Endothelial cell of umbilical vein (primary cell): Measurements from ENCODE around the gene ATP6V1F. TPM values are rescaled to one million over a fixed set of nuclear protein-coding genes. Genes with fewer than 3 reads are reported as not detected.

Experiments
- BruUV-seq: library from RNA; stranded (reverse); fragments of 400-500 nt; replicated peaks from 2 replicates; lab custom pipeline; 2021; lab: Mats Ljungman, UMichigan
- CTCF ChIA-PET: fragments of 300-600, 350-600 bp; sonication (Branson Sonifier 250); formaldehyde crosslinking; loops from one replicate; lab custom pipeline; 2021; ENCODE audit warnings: antibody characterized with exemption, inconsistent platforms; lab: Charles Lee
- POLR2A ChIA-PET: fragments of 300-600, 350-600 bp; sonication (Branson Sonifier 250); formaldehyde crosslinking; loops from one replicate; lab custom pipeline; 2021; ENCODE audit warnings: antibody characterized with exemption, inconsistent platforms; lab: Charles Lee
- DNase-seq: peaks from one replicate; pipeline ENCODE4 v3.0.0-alpha.2; 2011; ENCODE audit warnings: low read depth, low spot score
- FAIRE-seq: peaks from 2 replicates; lab custom pipeline; 2011; peaks lifted over from hg19 to GRCh38; lab: Jason Lieb, UNC
- H2AFZ ChIP-seq: 2 replicates; pipeline ENCODE4 v1.6.0; 2012; ENCODE audit warnings: low read depth, low read length, control low read depth, inconsistent platforms
- H3K27ac ChIP-seq: 2 replicates; pipeline ENCODE4 v1.5.1; 2011; ENCODE audit warnings: low read depth, mild to moderate bottlenecking, control low read depth, low read length, moderate library complexity; ENCODE audit not compliant: insufficient read depth
- H3K27me3 ChIP-seq, 2 experiments: 2 replicates each; pipeline versions ENCODE4 v1.6.0 to v1.6.1; 2011; ENCODE audit warnings: low read length in 2 of 2, mixed read lengths in 1 of 2; ENCODE audit not compliant: control insufficient read depth in 2 of 2, insufficient read depth in 2 of 2
- H3K36me3 ChIP-seq, 2 experiments: 2 replicates in 1 of 2; 3 replicates in 1 of 2; pipeline ENCODE4 v1.5.1; 2011; ENCODE audit warnings: low read length in 2 of 2, mild to moderate bottlenecking in 1 of 2, moderate library complexity in 1 of 2; ENCODE audit not compliant: control insufficient read depth in 2 of 2, insufficient read depth in 2 of 2; ENCODE audit errors: extremely low read depth in 1 of 2
- H3K4me1 ChIP-seq: 3 replicates; pipeline ENCODE4 v1.5.1; 2011; ENCODE audit warnings: mild to moderate bottlenecking, low read length; ENCODE audit not compliant: control insufficient read depth, insufficient read depth; ENCODE audit errors: extremely low read depth
- H3K4me2 ChIP-seq: 2 replicates; pipeline ENCODE4 v1.6.1; 2011; ENCODE audit warnings: low read length, control low read depth, mixed read lengths; ENCODE audit not compliant: insufficient read depth
- H3K4me3 ChIP-seq, 3 experiments: fragments of 200-600 bp in 1 of 3; sonication (generic), shearing (Covaris generic) in 1 of 3; replicated peaks in 1 of 3; 2 replicates each; pipeline ENCODE4 v1.5.1; 2011 to 2016; ENCODE audit warnings: control low read depth in 3 of 3, low read length in 3 of 3, mild to moderate bottlenecking in 2 of 3, inconsistent platforms in 1 of 3, low read depth in 1 of 3, moderate library complexity in 1 of 3; ENCODE audit not compliant: insufficient read depth in 1 of 3
- H3K79me2 ChIP-seq: 2 replicates; pipeline ENCODE4 v1.6.0; 2012; ENCODE audit warnings: low read length, inconsistent platforms; ENCODE audit not compliant: control insufficient read depth, insufficient read depth
- H3K9ac ChIP-seq: replicated peaks from 2 replicates; pipeline ENCODE3; 2011; ENCODE audit warnings: low read length, control low read depth; ENCODE audit not compliant: insufficient read depth; ENCODE audit errors: extremely low read depth
- H3K9me1 ChIP-seq: replicated peaks from 3 replicates; pipeline ENCODE4 v1.6.0; 2011; ENCODE audit warnings: mild to moderate bottlenecking, low read length; ENCODE audit not compliant: control insufficient read depth, insufficient read depth; ENCODE audit errors: extremely low read depth
- H3K9me3 ChIP-seq: replicated peaks from 2 replicates; pipeline ENCODE4 v1.5.1; 2012; ENCODE audit warnings: low read length, inconsistent platforms; ENCODE audit not compliant: control insufficient read depth, insufficient read depth
- H4K20me1 ChIP-seq: replicated peaks from 2 replicates; pipeline ENCODE3; 2011; ENCODE audit warnings: mild to moderate bottlenecking, low read length; ENCODE audit not compliant: control insufficient read depth, insufficient read depth; ENCODE audit errors: extremely low read depth
- CTCF ChIP-seq, 2 donors: IDR thresholded peaks; 1 replicate in 1 of 2; 2 replicates in 1 of 2; pipeline ENCODE4 v1.5.1; 2011; ENCODE audit warnings: low read length in 2 of 2, mild to moderate bottlenecking in 2 of 2, moderate library complexity in 2 of 2, control low read depth in 1 of 2, inconsistent platforms in 1 of 2, low read depth in 1 of 2; ENCODE audit not compliant: insufficient read depth in 1 of 2; ENCODE audit errors: extremely low read depth in 1 of 2
- EZH2 ChIP-seq: IDR thresholded peaks from 2 replicates; pipeline ENCODE4 v1.6.1; 2012; ENCODE audit warnings: borderline replicate concordance, low read depth, mild to moderate bottlenecking, moderate library complexity, low read length, inconsistent platforms; ENCODE audit not compliant: severe bottlenecking
- FOS ChIP-seq: IDR thresholded peaks from 2 replicates; pipeline ENCODE4 v1.6.1; 2011; ENCODE audit warnings: mild to moderate bottlenecking, low read length, moderate library complexity, borderline replicate concordance; ENCODE audit not compliant: insufficient read depth
- GATA2 ChIP-seq: IDR thresholded peaks from 2 replicates; pipeline ENCODE4 v1.7.0; 2011; ENCODE audit warnings: low read depth, mild to moderate bottlenecking, moderate library complexity, mixed read lengths, low read length; ENCODE audit not compliant: insufficient read length, insufficient read depth
- JUN ChIP-seq: IDR thresholded peaks from 2 replicates; pipeline ENCODE4 v1.6.1; 2011; ENCODE audit warnings: borderline replicate concordance, low read depth; ENCODE audit not compliant: insufficient read length, insufficient read depth
- MAX ChIP-seq: IDR thresholded peaks from 2 replicates; pipeline ENCODE4 v1.6.1; 2011; ENCODE audit not compliant: insufficient read depth, insufficient read length
- MYC ChIP-seq: IDR thresholded peaks from one replicate; pipeline ENCODE4 v1.6.1; 2011; ENCODE audit warnings: mild to moderate bottlenecking, low read depth, low read length
- POLR2A ChIP-seq: IDR thresholded peaks from 2 replicates; pipeline ENCODE4 v1.6.1; 2012; ENCODE audit warnings: low read depth, mild to moderate bottlenecking, control low read depth, low read length
- POLR2AphosphoS5 ChIP-seq: IDR thresholded peaks from 2 replicates; pipeline ENCODE4 v1.6.1; 2012; ENCODE audit warnings: low read depth, mild to moderate bottlenecking, control low read depth, low read length, moderate library complexity; ENCODE audit not compliant: insufficient read depth
- dilution Hi-C: fragments of 300-500 bp; cut with MboI; formaldehyde crosslinking; loops from one replicate; pipeline ENCODE4 v1.15.0; 2019; ENCODE audit warnings: low sequenced_read_pairs; ENCODE audit not compliant: extremely low pct_ligation_motif_present
- intact Hi-C: fragments of 100-400 bp; cut with micrococcal nuclease; formaldehyde crosslinking; loops from one replicate; pipeline ENCODE4 v1.10.0; 2022
- polyA plus RNA-seq, 4 experiments: library from polyadenylated mRNA; depleted of rRNA in 3 of 4; stranded (reverse) in 3 of 4; unstranded in 1 of 4; fragments of >200 nt; gene quantifications; 2 replicates each; pipeline versions ENCODE4 v1.2.1 to v1.2.3, GENCODE V29; 2011 to 2012; ENCODE audit warnings: missing spikeins in 1 of 4
- total RNA-seq: library from RNA; stranded (reverse); gene quantifications from 2 replicates; pipeline ENCODE4 v1.2.3, GENCODE V29; 2021

Gene ATP6V1F
- total and polyA plus RNA-seq, 2 donors (not counting 3 experiments of a cell fraction or from before 2014, with no cell fraction given): 156 to 360 TPM

GRCh38 chr7:128879461-128879938 is 16.8 kb downstream of the ATP6V1F start:
- no peak overlapping the region for H3K4me3 ChIP-seq
- intact Hi-C loops (no loop called here), dilution Hi-C loops (no loop called here)
- no peaks in the 10 kb centered on the region for H3K36me3 ChIP-seq
- H4K20me1 ChIP-seq: no peaks in the 10 kb centered on the region
- H3K9me3 ChIP-seq: no peaks in the 10 kb centered on the region
- no peaks in the 10 kb centered on the region for H3K9me1 ChIP-seq
- H2AFZ ChIP-seq: no peak overlapping the region
- no peaks in the 10 kb centered on the region for H3K4me1 ChIP-seq
- FAIRE-seq (no peak), DNase-seq (no peak)
- no peaks in the 10 kb centered on the region for H3K79me2 ChIP-seq
- POLR2A ChIA-PET: no interaction called here
- peaks cover 0 to 2% of the 10 kb centered on the region in 2 experiments for H3K27me3 ChIP-seq
- no peak overlapping the region for H3K9ac ChIP-seq
- no peak overlapping the region for H3K4me2 ChIP-seq
- no peak overlapping the region for H3K27ac ChIP-seq
- TF ChIP-seq EZH2: no peak
- no peak for TF ChIP-seq MAX
- no peak for TF ChIP-seq GATA2
- TF ChIP-seq POLR2AphosphoS5: no peak
- TF ChIP-seq JUN: no peak
- TF ChIP-seq POLR2A: no peak
- TF ChIP-seq FOS: no peak
- TF ChIP-seq CTCF (IDR thresholded peaks at IDR 0.05; ENCODE audit: extremely low read depth in 1 of 2, insufficient read depth in 1 of 2, low read depth in 1 of 2, low read length in 2 of 2): no peak
- no peak for TF ChIP-seq MYC
- CTCF ChIA-PET: interaction anchor here (1.0 to 3.6 kb wide), 10 partner anchors 9 to 453 kb away, joined by 3 to 41 read pairs (median 6); partner anchors contain the start of gene ATP6V1F
- BruUV-seq: no TSS peak
